ENCODE data around the gene RAD51B.

- TF ChIP-seq POLR2A (IDR thresholded peaks at IDR 0.05) = no peak
- no peak for TF ChIP-seq POLR2AphosphoS5 (IDR thresholded peaks at IDR 0.05)
- no peak for TF ChIP-seq CTCF (IDR thresholded peaks at IDR 0.05)
Observed at GRCh38 chr14:68692216-68692615, 872.6 kb downstream of the RAD51B start.
